Smooth muscle cell (in vitro differentiated cells): Measurements from ENCODE around the gene THSD7B. TPM values are rescaled to one million over a fixed set of nuclear protein-coding genes. Genes with fewer than 3 reads are reported as not detected.

Experiments
- DNase-seq: peaks from one replicate; lab custom pipeline; 2025; ENCODE audit not compliant: unreplicated experiment; lab: John Stamatoyannopoulos, UW
- H2AFZ ChIP-seq: fragments of 200-600 bp; sonication (generic); 2 replicates; pipeline ENCODE4 v1.6.0; 2016; ENCODE audit warnings: antibody characterized with exemption, low read depth, mild to moderate bottlenecking
- H3F3A ChIP-seq: fragments of 200-600 bp; sonication (generic); 2 replicates; pipeline ENCODE4 v1.6.0; 2017; ENCODE audit warnings: antibody characterized with exemption, low read depth
- H3K27ac ChIP-seq: fragments of 200-600 bp; sonication (generic); 2 replicates; pipeline ENCODE4 v1.5.1; 2016; ENCODE audit warnings: low read depth, mild to moderate bottlenecking
- H3K27me3 ChIP-seq: fragments of 200-600 bp; sonication (generic); 2 replicates; pipeline ENCODE4 v1.6.1; 2016; ENCODE audit warnings: low read depth, mild to moderate bottlenecking
- H3K36me3 ChIP-seq: fragments of 200-600 bp; sonication (generic); 2 replicates; pipeline ENCODE4 v1.5.1; 2016; ENCODE audit warnings: low read depth
- H3K4me1 ChIP-seq: fragments of 200-600 bp; sonication (generic); 2 replicates; pipeline ENCODE4 v1.5.1; 2016; ENCODE audit warnings: low read depth
- H3K4me2 ChIP-seq: fragments of 200-600 bp; sonication (generic); 2 replicates; pipeline ENCODE4 v1.6.0; 2016; ENCODE audit warnings: mild to moderate bottlenecking
- H3K4me3 ChIP-seq: fragments of 200-600 bp; sonication (generic); 2 replicates; pipeline ENCODE4 v1.5.1; 2016; ENCODE audit warnings: mild to moderate bottlenecking
- H3K79me2 ChIP-seq: fragments of 200-600 bp; sonication (generic); 2 replicates; pipeline ENCODE4 v1.6.0; 2016; ENCODE audit warnings: low read depth, mild to moderate bottlenecking
- H3K9ac ChIP-seq: fragments of 200-600 bp; sonication (generic); 2 replicates; pipeline ENCODE4 v1.6.0; 2016; ENCODE audit warnings: low read depth
- H3K9me3 ChIP-seq: fragments of 200-600 bp; sonication (generic); replicated peaks from 2 replicates; pipeline ENCODE4 v1.5.1; 2016; ENCODE audit warnings: low read depth
- H4K20me1 ChIP-seq: fragments of 200-600 bp; sonication (generic); 2 replicates; pipeline ENCODE4 v1.6.0; 2016; ENCODE audit warnings: low read depth
- CTCF ChIP-seq: fragments of 200-600 bp; sonication (generic); IDR thresholded peaks from 2 replicates; pipeline ENCODE4 v1.5.1; 2017; ENCODE audit warnings: borderline replicate concordance, mild to moderate bottlenecking, antibody characterized with exemption; ENCODE audit not compliant: insufficient read depth, poor library complexity, severe bottlenecking
- WGBS: methylation state at CpG from one replicate; pipeline ENCODE4 v1.1.7; 2016; ENCODE audit warnings: low lambda C conversion rate; 5-methylcytosine and 5-hydroxymethylcytosine counted together
- polyA plus RNA-seq: library from polyadenylated mRNA; unstranded; fragments of >200 nt; fragmentation: Nextera tagmentation; extraction: Ambion mirVana; gene quantifications from 2 replicates; pipeline ENCODE4 v1.2.1, GENCODE V29; 2016
- total RNA-seq: library from RNA; depleted of rRNA; stranded (reverse); fragments of >200 nt; gene quantifications from 2 replicates; pipeline ENCODE4 v1.2.3, GENCODE V29; 2014

THSD7B gene
- total and polyA plus RNA-seq, 2 experiments from 2014 or later, result not detected

GRCh38 chr2:137493261-137493660 lies 727.9 kb downstream of the THSD7B start:
- Histone ChIP-seq H3F3A (no peaks in the 10 kb centered on the region), H3K4me2 (no peak overlapping the region), H3K27ac (no peak overlapping the region), H3K36me3 (no peaks in the 10 kb centered on the region), H3K79me2 (no peaks in the 10 kb centered on the region), H3K9me3 (no peaks in the 10 kb centered on the region), H4K20me1 (no peaks in the 10 kb centered on the region), H3K9ac (no peak overlapping the region), H3K27me3 (no peaks in the 10 kb centered on the region), H3K4me1 (no peaks in the 10 kb centered on the region), H3K4me3 (no peak overlapping the region), H2AFZ (no peak overlapping the region)
- WGBS, result 87% methylated on average over 5 of the region's 5 CpGs
- TF ChIP-seq CTCF, result no peak
- no peak for DNase-seq

GRCh38 chr2:137500599-137500998 lies 735.3 kb downstream of the THSD7B start:
- no peak for DNase-seq
- Histone ChIP-seq H3K4me2 (no peak overlapping the region), H3K4me1 (no peaks in the 10 kb centered on the region), H3K27me3 (no peaks in the 10 kb centered on the region), H3K79me2 (no peaks in the 10 kb centered on the region), H2AFZ (no peak overlapping the region), H3K4me3 (no peak overlapping the region), H3F3A (no peaks in the 10 kb centered on the region), H3K27ac (no peak overlapping the region), H3K9ac (no peak overlapping the region), H3K9me3 (no peaks in the 10 kb centered on the region), H3K36me3 (no peaks in the 10 kb centered on the region), H4K20me1 (no peaks in the 10 kb centered on the region)
- no peak for TF ChIP-seq CTCF
- 89% methylated on average over 3 of the region's 3 CpGs for WGBS

GRCh38 chr2:137507237-137507636 lies 741.9 kb downstream of the THSD7B start:
- Histone ChIP-seq H3K4me1 (no peaks in the 10 kb centered on the region), H3F3A (no peaks in the 10 kb centered on the region), H3K9ac (no peak overlapping the region), H2AFZ (no peak overlapping the region), H3K27me3 (no peaks in the 10 kb centered on the region), H3K4me2 (no peak overlapping the region), H4K20me1 (no peaks in the 10 kb centered on the region), H3K27ac (no peak overlapping the region), H3K79me2 (no peaks in the 10 kb centered on the region), H3K9me3 (no peaks in the 10 kb centered on the region), H3K4me3 (no peak overlapping the region), H3K36me3 (no peaks in the 10 kb centered on the region)
- 92% methylated on average over 2 of the region's 2 CpGs for WGBS
- TF ChIP-seq CTCF, result no peak
- no peak for DNase-seq

GRCh38 chr2:137508739-137509384 lies 743.5 kb downstream of the THSD7B start:
- WGBS, result 80% methylated on average over 5 of the region's 5 CpGs
- Histone ChIP-seq H3K4me1 (no peaks in the 10 kb centered on the region), H3K4me3 (no peak overlapping the region), H2AFZ (no peak overlapping the region), H4K20me1 (no peaks in the 10 kb centered on the region), H3K4me2 (no peak overlapping the region), H3K27me3 (no peaks in the 10 kb centered on the region), H3K9me3 (no peaks in the 10 kb centered on the region), H3K9ac (no peak overlapping the region), H3K36me3 (no peaks in the 10 kb centered on the region), H3K79me2 (no peaks in the 10 kb centered on the region), H3F3A (no peaks in the 10 kb centered on the region), H3K27ac (no peak overlapping the region)
- TF ChIP-seq CTCF, result no peak
- DNase-seq, result no peak
